Measurements from ENCODE around the gene SPPL2B.

Gene SPPL2B

DNA sequence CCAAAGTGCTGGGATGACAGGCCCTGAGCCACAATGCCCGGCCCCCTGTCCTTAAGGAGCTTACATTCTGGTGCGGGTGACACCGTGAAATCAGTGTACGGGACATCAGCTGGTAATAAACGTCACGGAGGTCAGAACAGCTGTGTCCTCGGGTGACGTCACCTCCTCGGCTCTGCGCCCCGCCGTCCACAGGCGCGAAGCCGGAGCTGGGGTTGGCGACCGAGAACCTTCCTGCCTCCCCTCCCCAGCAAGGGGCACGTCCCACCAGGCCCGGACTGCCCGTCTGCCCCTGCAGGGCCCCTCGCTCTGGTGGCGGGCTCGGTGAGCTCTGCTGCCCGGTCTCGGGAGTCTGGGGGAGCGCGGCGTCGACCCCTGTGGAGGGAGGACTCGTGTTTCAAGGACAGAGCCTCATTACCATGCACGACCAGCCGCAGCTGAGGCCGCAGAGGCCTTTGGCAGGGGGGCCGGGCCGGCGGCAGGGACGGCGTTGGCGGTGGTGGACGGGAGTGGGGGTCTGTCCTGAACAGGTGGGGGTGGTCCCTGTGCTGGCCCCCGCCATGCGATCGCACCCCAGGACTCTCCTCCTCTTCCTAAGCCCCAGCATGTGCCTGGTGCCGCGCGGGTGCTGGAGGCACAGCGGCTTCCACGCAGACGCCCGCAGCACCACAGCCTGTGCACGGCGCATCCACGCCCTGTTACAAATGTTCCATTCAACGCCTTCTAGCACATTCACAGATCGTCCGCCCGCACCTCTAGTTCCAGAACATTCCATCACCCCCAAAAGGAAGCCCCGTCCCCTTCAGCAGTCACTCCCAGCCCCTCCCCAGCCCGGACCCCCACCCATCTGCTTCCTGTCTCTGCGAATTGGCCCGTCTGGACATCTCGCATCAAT is 25.9 kb upstream of the SPPL2B start:
- ATAC-seq: no peak
- DNase-seq: no peak

GRCh38 chr19:2303211-2303798 is 25.2 kb upstream of the SPPL2B start:
- DNase-seq: no peak
- no peak for ATAC-seq

DNA sequence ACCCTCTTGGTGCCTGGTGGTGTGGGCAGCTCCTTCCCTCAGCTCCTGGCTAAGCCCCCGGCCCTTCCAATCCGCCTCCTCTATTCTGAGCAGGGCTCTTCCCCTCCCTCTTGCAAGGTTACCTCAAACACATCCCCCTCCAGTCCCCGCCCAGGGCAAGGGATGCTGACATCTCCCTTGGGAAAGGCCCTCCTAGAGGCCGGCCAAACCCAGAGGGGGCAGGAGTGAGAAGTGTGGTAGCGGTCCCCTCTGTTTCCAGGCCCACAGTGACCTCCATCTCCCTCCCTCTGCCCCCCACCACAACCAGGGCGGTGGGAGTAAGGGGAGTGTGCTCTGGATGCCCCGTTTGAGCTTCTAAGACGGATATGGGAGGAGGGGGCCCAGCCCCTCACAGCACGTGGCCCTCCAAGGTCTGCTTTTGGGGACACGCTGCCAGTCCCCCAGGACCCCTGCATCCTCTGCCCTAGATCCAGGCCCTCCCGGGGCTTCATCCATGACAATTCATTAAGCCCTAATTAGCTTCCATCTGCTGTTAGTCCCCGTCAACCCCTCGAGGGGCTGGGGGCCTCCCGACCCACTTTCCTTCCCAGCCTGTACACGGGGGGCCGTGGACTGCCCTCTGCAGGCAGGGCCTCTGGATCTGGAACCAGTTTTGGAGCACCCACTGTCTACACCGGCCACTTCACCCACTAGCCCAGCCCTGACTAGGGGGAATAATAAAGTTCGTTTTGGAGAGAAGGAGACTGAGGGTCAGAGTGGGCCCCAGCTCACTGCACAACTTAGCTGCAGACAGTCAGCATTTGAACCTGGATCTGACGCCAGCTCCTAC is 22.8 kb upstream of the SPPL2B start:
- ATAC-seq (no peak), DNase-seq (no peak)

DNA sequence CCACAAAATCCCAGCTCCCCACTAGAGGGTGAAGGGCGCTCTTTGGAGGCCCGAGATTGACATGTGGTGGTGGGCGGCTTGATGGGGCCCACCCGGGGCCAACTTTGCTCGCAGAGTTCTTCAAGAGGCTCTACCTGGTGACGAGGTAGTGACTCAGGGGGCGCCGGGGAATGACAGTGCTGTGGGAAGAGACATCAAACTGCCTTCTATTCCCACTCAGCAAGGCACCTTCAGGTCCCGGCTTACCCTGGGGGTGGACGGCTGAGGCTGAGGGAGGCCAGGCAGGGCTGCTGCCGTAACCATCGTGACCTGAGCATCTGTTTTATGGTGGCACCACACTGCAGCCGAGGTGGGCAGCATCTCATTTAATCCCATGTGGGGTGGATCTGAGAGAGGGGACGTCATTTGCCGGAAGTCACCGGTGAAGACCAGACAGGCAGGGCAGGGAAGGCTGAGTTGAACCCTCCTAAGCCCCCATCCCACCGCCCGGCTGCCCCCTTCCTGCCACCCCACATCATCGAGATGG is 22.1 kb upstream of the SPPL2B start:
- DNase-seq (no peak), ATAC-seq (no peak)

- ATAC-seq (no peak), DNase-seq (no peak)
Observed at GRCh38 chr19:2306971-2307370, 21.5 kb upstream of the SPPL2B start.

- DNase-seq (no peak), ATAC-seq (no peak)
Observed at GRCh38 chr19:2307518-2308012, 20.9 kb upstream of the SPPL2B start.

DNA sequence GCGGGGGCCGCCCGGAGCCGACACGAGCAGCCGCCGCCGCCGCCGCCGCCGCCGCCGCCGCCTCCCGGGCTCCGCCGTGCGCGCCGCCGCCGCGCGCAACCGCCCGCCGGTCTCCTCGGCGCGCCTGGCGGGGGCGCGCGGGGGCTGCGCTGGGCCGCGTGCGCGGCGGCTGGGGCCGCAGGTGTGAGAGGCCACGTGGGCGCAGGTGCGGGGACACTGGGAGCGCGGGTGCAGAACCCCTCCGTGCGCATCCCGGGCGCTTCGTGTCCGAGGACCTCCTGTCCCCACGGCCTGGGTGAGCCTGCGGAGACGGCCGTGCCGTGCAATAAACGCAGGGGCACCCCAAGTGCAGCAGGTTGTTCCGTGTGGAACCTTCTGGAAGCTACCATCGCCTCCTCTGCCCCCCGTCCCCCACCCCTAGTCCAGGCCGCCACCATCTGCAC is 20.3 kb upstream of the SPPL2B start, which contains the start of gene LINGO3:
TSS of gene LINGO3 (minus strand) at position 41 of the 443 bp plus-strand sequence. CDS start 16,378 bp downstream, outside the sequence.
- DNase-seq: no peak
- ATAC-seq: no peak

DNA sequence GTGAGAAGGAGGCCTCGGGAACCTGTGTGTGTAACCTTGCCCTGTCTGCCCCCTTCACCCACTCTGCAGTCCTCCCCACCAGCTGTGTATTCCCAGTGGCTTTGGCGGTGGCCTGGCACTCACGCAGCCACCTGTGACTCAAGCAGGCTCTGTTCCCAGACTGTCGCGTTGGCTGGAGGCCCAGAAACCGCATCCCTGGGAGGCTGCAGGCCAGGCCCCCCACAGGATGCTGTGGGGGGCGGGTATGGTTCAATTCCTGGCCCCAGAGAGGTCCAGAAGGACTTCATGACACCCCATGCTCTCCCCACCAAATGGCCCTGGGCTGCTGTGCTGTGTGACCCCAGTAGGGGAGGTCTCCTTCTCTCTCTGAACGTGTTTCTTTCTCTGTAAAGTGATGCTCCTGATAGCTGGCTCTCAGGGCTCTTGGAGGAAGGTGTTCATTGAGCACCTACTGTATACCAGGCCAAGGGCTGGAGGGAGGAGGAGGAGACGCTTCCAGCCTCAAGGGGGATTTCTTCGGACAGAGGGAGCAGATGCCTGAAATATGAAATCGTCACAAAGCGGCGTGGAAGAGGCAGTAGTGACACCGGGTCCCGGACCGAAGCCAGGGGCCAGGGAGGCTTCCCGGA is 18.6 kb upstream of the SPPL2B start:
- DNase-seq (no peak), ATAC-seq (no peak)

GRCh38 chr19:2311093-2311492 is 17.4 kb upstream of the SPPL2B start:
- no peak for DNase-seq
- no peak for ATAC-seq

- no peak for ATAC-seq
- no peak for DNase-seq
Observed at GRCh38 chr19:2312820-2313501, 15.5 kb upstream of the SPPL2B start.

DNA sequence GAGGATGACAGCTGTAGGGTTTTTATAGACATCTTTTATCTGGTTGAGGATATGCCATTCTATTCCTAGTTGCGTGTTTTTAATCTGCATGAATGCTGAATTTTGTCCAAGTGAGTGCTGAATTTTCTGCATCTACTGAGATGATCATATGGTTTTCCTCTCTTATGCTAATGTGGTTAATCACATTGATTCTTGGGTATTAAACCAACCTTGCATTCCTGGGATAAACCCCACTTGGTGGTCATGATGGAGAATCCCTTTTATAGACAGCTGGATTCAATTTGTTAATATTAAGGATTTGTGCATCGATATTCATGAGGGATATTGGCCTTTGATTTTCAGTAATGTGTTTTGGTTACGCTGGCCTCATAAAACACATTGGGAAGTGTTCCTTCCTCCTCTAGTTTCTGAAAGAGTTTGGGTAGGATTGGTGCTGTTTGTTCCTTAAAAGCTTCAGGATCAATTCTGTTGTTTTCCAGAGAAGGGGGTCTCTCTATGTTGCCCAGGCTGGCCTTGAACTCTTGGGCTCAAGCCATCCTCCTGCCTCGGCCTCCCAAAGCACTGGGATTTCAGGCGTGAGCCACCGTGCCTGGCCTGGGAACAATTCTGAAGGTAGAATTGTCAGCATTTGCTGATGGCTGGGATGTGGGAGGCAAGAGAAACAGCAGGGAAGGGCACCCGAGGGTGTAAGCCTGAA is 13.2 kb upstream of the SPPL2B start:
- no peak for ATAC-seq
- no peak for DNase-seq

- ATAC-seq: peak; percentile 62
- peak; percentile 48 for DNase-seq
Observed at GRCh38 chr19:2315818-2316353, 12.6 kb upstream of the SPPL2B start.

GRCh38 chr19:2317300-2317699 is 11.2 kb upstream of the SPPL2B start:
- ATAC-seq: no peak
- DNase-seq: no peak

- no peak for DNase-seq
- ATAC-seq: no peak
Observed at GRCh38 chr19:2317756-2318155, 10.7 kb upstream of the SPPL2B start.

- ATAC-seq: no peak
- DNase-seq: no peak
Observed at GRCh38 chr19:2318923-2319322, 9.6 kb upstream of the SPPL2B start.

GRCh38 chr19:2319551-2319950 is 8.9 kb upstream of the SPPL2B start:
- no peak for ATAC-seq
- DNase-seq: no peak

GRCh38 chr19:2320049-2320448 is 8.4 kb upstream of the SPPL2B start:
- DNase-seq: no peak
- no peak for ATAC-seq

DNA sequence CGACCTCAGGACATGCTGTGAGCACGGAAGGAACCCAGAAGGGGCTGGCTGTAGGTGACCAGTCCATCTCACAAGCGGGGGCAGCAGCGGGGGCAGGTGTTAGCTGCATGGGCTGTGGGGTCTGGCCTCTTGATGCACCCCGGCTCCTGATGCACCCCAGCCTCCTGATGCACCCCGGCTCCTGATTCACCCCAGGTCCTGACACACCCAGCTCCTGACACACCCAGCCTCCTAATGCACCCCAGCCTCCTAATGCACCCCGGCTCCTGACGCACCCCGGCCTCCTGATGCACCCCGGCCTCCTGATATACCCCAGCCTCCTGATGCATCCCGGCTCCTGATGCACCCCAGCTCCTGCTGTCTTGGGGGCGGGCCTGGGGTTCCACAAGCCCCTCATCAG is 7.5 kb upstream of the SPPL2B start:
- ATAC-seq (no peak), DNase-seq (no peak)

- no peak for ATAC-seq
- no peak for DNase-seq
Observed at GRCh38 chr19:2321565-2322283, 6.8 kb upstream of the SPPL2B start.

DNA sequence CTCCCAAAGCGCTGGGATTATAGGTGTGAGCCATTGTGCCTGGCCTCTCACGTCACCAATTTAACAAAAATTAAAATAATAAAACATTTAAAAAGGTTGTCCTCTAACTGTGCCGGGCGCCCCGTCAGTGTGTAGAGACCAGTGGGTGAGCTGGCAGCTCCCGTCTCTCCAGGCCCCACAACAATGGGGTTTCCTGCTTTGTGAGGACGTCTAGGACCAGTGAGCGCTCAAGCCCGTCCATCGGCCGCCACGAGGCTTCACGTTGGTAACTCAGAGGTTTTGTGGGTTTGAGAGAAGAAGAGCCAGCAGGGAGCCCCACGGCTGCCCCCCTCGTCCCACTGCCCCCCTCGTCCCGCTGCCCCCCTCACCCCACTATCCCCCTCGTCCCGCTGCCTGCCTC is 4.8 kb upstream of the SPPL2B start:
- ATAC-seq (no peak), DNase-seq (no peak)

Data from stimulated activated naive CD8-positive, alpha-beta T cell treated with anti-CD3 and anti-CD28 coated beads, Interleukin-15, Interleukin-2, amounts not matched to agents 100 U/mL and 50 U/mL, for 24 hours (primary cell).